IMR-90 (cell line): ENCODE results near the gene SPARCL1. TPM values are rescaled to one million over a fixed set of nuclear protein-coding genes. Genes with fewer than 3 reads are reported as not detected.

Source experiments
- ATAC-seq: fragments of 200-7000 bp; cut with Tn5 transposase; 2 replicates; pipeline ENCODE4 v1.9.1; 2020; ENCODE audit warnings: low read depth, mild to moderate bottlenecking, moderate library complexity
- BruUV-seq: library from RNA; stranded (reverse); fragments of 400-500 nt; replicated peaks from 2 replicates; lab custom pipeline; 2021; lab: Mats Ljungman, UMichigan
- CTCF ChIA-PET: fragments of 300-600 bp; formaldehyde crosslinking; extraction: SDS; loops from one replicate; lab custom pipeline; 2021; ENCODE audit warnings: antibody characterized with exemption; lab: Yijun Ruan, JAX
- POLR2A ChIA-PET: fragments of 300-600 bp; sonication (Branson Sonifier 250); formaldehyde crosslinking; loops from one replicate; lab custom pipeline; 2022; ENCODE audit warnings: antibody characterized with exemption; ENCODE audit not compliant: unreplicated experiment; lab: Charles Lee
- DNase-seq: peaks from one replicate; pipeline ENCODE4 v3.0.0; 2013
- H2AFZ ChIP-seq: replicated peaks from 2 replicates; pipeline ENCODE3; 2013; ENCODE audit warnings: low read length, mild to moderate bottlenecking; ENCODE audit not compliant: poor library complexity
- H2AK5ac ChIP-seq: 2 replicates; pipeline ENCODE4 v1.6.1; 2013; ENCODE audit warnings: low read depth, low read length, inconsistent platforms
- H2AK9ac ChIP-seq: replicated peaks from 2 replicates; pipeline ENCODE3; 2013; ENCODE audit warnings: mild to moderate bottlenecking, low read depth, low read length, moderate library complexity; ENCODE audit not compliant: poor library complexity
- H2BK120ac ChIP-seq: 2 replicates; pipeline ENCODE4 v1.6.1; 2013; ENCODE audit warnings: low read depth, low read length, inconsistent platforms
- H2BK15ac ChIP-seq: 3 replicates; pipeline ENCODE4 v1.6.1; 2013; ENCODE audit warnings: low read depth, low read length, inconsistent platforms
- H2BK20ac ChIP-seq: 2 replicates; pipeline ENCODE4 v1.6.1; 2013; ENCODE audit warnings: low read depth, mild to moderate bottlenecking, inconsistent platforms, low read length, moderate library complexity
- H2BK5ac ChIP-seq: 2 replicates; pipeline ENCODE4 v1.6.1; 2013; ENCODE audit warnings: mild to moderate bottlenecking, low read depth, low read length, inconsistent platforms; ENCODE audit not compliant: poor library complexity, severe bottlenecking
- H3K14ac ChIP-seq: replicated peaks from 2 replicates; pipeline ENCODE4 v1.6.1; 2013; ENCODE audit warnings: low read depth, low read length, inconsistent platforms
- H3K18ac ChIP-seq: 2 replicates; pipeline ENCODE4 v1.6.1; 2013; ENCODE audit warnings: low read depth, low read length, control low read depth
- H3K23ac ChIP-seq: 2 replicates; pipeline ENCODE4 v1.6.1; 2013; ENCODE audit warnings: low read depth, low read length, inconsistent platforms
- H3K27ac ChIP-seq: 2 replicates; pipeline ENCODE4 v1.5.1; 2013; ENCODE audit warnings: mild to moderate bottlenecking, control low read depth, low read length; ENCODE audit not compliant: insufficient read depth
- H3K27me3 ChIP-seq: 2 replicates; pipeline ENCODE4 v1.6.1; 2013; ENCODE audit warnings: low read length; ENCODE audit not compliant: control insufficient read depth, insufficient read depth
- H3K36me3 ChIP-seq: 2 replicates; pipeline ENCODE4 v1.6.1; 2013; ENCODE audit warnings: low read length, mixed read lengths; ENCODE audit not compliant: control insufficient read depth, insufficient read depth
- H3K4ac ChIP-seq: 2 replicates; pipeline ENCODE4 v1.6.1; 2013; ENCODE audit warnings: low read depth, low read length, inconsistent platforms
- H3K4me1 ChIP-seq: 2 replicates; pipeline ENCODE4 v1.6.1; 2013; ENCODE audit warnings: low read length, mixed read lengths; ENCODE audit not compliant: control insufficient read depth, insufficient read depth
- H3K4me2 ChIP-seq: 2 replicates; pipeline ENCODE4 v1.6.1; 2013; ENCODE audit warnings: low read depth, mild to moderate bottlenecking, control low read depth, low read length, moderate library complexity
- H3K4me3 ChIP-seq: 2 replicates; pipeline ENCODE4 v1.5.1; 2013; ENCODE audit warnings: low read depth, mild to moderate bottlenecking, control low read depth, low read length, moderate library complexity; ENCODE audit not compliant: insufficient read depth
- H3K56ac ChIP-seq: 2 replicates; pipeline ENCODE4 v1.6.1; 2013; ENCODE audit warnings: low read length, inconsistent platforms; ENCODE audit not compliant: insufficient read depth; ENCODE audit errors: extremely low read depth
- H3K79me1 ChIP-seq, 2 experiments: 2 replicates each; pipeline ENCODE4 v1.6.1; 2013; ENCODE audit warnings: low read length in 2 of 2, inconsistent platforms in 1 of 2, low read depth in 1 of 2
- H3K9ac ChIP-seq: 2 replicates; pipeline ENCODE4 v1.6.1; 2013; ENCODE audit warnings: low read depth, low read length, control low read depth
- H3K9me1 ChIP-seq: 2 replicates; pipeline ENCODE4 v1.6.1; 2013; ENCODE audit warnings: low read length, inconsistent platforms; ENCODE audit not compliant: insufficient read depth
- H3K9me3 ChIP-seq: 2 replicates; pipeline ENCODE4 v1.6.1; 2013; ENCODE audit warnings: low read length; ENCODE audit not compliant: control insufficient read depth, insufficient read depth
- H4K20me1 ChIP-seq: 2 replicates; pipeline ENCODE4 v1.6.1; 2013; ENCODE audit warnings: low read length, inconsistent platforms; ENCODE audit not compliant: insufficient read depth
- H4K5ac ChIP-seq: 2 replicates; pipeline ENCODE4 v1.6.1; 2013; ENCODE audit warnings: mild to moderate bottlenecking, low read depth, low read length, control low read depth
- H4K8ac ChIP-seq, 2 experiments: 2 replicates each; pipeline ENCODE4 v1.6.1; 2013; ENCODE audit warnings: low read depth in 2 of 2, low read length in 2 of 2, control low read depth in 1 of 2, inconsistent platforms in 1 of 2
- H4K91ac ChIP-seq: 2 replicates; pipeline ENCODE4 v1.6.1; 2013; ENCODE audit warnings: low read depth, low read length, inconsistent platforms; ENCODE audit not compliant: insufficient read depth
- BHLHE40 ChIP-seq: fragments of 150-350 bp; IDR thresholded peaks from 2 replicates; pipeline ENCODE4 v1.6.1; 2016; ENCODE audit warnings: mild to moderate bottlenecking, low read depth, low read length
- CHD1 ChIP-seq: IDR thresholded peaks from 2 replicates; pipeline ENCODE4 v1.6.1; 2012; ENCODE audit warnings: low read depth, low read length, improper control_type of control experiment
- ELK1 ChIP-seq: fragments of 150-350 bp; IDR thresholded peaks from 2 replicates; pipeline ENCODE4 v1.6.1; 2016; ENCODE audit warnings: low read depth, mild to moderate bottlenecking, low read length, moderate library complexity, borderline replicate concordance
- MAFK ChIP-seq: IDR thresholded peaks from 2 replicates; pipeline ENCODE4 v1.6.1; 2012; ENCODE audit warnings: low read depth, low read length, improper control_type of control experiment
- MXI1 ChIP-seq: IDR thresholded peaks from 2 replicates; pipeline ENCODE4 v1.6.1; 2012; ENCODE audit warnings: low read depth, mild to moderate bottlenecking, low read length, moderate library complexity, borderline replicate concordance
- POLR2A ChIP-seq: IDR thresholded peaks from 2 replicates; pipeline ENCODE4 v1.6.1; 2012; ENCODE audit warnings: mild to moderate bottlenecking, low read depth, low read length
- RAD21 ChIP-seq: IDR thresholded peaks from 2 replicates; pipeline ENCODE4 v1.6.1; 2012; ENCODE audit warnings: low read length, improper control_type of control experiment
- RCOR1 ChIP-seq: IDR thresholded peaks from 2 replicates; pipeline ENCODE4 v1.6.1; 2012; ENCODE audit warnings: mild to moderate bottlenecking, low read length, improper control_type of control experiment; ENCODE audit not compliant: insufficient replicate concordance
- WGBS, 2 experiments: methylation state at CpG; one replicate each; pipeline versions ENCODE4 v1.1.5 to v1.1.7; 2013; ENCODE audit warnings: missing lambda C conversion rate in 2 of 2; ENCODE audit not compliant: insufficient read length in 1 of 2; ENCODE audit errors: extremely low coverage in 2 of 2; 5-methylcytosine and 5-hydroxymethylcytosine counted together
- dilution Hi-C: fragments of 300-500 bp; cut with HindIII; formaldehyde crosslinking; loops from one replicate; pipeline ENCODE4 v1.14.3; 2018; ENCODE audit warnings: low sequenced_read_pairs; ENCODE audit not compliant: unreplicated experiment
- in situ Hi-C: fragments of 300-500 bp; cut with MboI; formaldehyde crosslinking; loops from 3 replicates; pipeline ENCODE4 v1.14.3; 2019; ENCODE audit warnings: low sequenced_read_pairs, inconsistent platforms, mixed read lengths
- intact Hi-C: fragments of 100-400 bp; cut with micrococcal nuclease; formaldehyde crosslinking; loops from 2 replicates; pipeline ENCODE4 v1.10.0; 2022
- polyA plus RNA-seq, 3 experiments: library from polyadenylated mRNA; depleted of rRNA; stranded (reverse); fragments of >200 nt; gene quantifications; 2 replicates each; pipeline ENCODE4 v1.2.3, GENCODE V29; 2012; ENCODE audit warnings: low replicate concordance in 1 of 3
- total RNA-seq: library from RNA; depleted of rRNA; stranded (reverse); fragments of >200 nt; gene quantifications from 2 replicates; pipeline ENCODE4 v1.2.3, GENCODE V29; 2012
- TF ChIP-seq, protein P1 (sequence below): fragments of 150-350 bp; IDR thresholded peaks from 2 replicates; pipeline ENCODE4 v1.6.1; 2017; ENCODE audit warnings: mild to moderate bottlenecking, antibody characterized with exemption, low read length, low read depth

The SPARCL1 gene
- total and polyA plus RNA-seq, 2 of the 4 experiments (the other 2 are of a cell fraction), result not detected

DNA sequence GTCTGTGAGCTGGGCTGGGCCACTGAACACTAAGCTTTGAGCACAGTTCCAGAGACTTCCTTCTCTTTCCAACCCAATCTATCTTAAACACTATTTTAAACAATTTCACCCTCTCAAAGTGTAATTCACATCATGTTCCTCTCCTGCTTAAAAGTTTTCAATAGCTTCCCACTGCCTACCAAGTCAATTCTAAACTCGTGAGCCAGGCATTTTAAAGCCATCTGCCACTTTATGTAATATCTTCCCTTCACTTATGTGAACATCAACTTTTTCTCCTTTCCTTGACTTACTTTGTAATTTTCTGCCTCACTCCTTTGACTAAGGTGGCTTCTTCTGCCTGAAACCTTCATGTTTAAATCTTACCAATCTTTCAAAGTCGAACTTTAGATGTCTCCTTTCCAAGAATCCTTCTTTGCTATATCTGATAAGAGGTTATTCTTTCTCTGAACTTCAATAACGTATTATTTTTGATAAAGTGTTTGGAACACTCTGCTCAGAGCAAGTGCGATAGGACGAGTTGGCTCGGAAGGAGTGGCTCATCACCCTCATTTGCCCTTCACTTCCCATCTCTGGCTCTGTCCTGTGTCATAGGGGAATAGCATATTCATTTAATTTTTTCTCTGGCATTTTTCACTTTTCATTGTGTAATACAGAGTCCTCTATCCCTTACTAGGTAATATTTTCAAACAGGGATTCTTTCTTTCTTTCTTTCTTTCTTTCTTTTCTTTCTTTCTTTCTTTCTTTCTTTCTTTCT, 13.0 kb upstream of the SPARCL1 start (continued):
- no peak for TF ChIP-seq RAD21

DNA sequence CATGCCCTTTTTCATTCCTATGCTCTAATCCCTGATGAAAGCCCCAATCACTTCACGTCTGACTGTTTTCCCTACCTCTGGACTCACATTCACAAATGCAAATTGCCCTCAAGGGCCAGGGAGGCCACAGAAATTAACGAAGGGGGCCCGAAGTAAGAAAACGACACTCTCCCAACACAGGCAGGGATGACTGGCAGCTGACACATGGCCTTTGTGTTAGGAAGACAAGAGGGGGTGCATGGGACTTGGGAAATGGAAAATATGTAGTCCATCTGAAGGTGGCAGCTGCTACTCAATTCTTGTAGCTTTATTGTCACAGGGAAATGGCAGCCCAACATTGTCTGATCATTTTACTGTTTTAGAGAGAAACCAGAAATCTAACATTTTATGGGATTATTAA, 12.3 kb upstream of the SPARCL1 start:
- in situ Hi-C loops, result loop anchor here (10.0 kb wide), 1 partner anchor 303 kb away; no protein-coding TSS in a partner anchor
- no peak overlapping the region for H2BK20ac ChIP-seq
- no peak overlapping the region for H3K4me3 ChIP-seq
- no peak overlapping the region for H3K23ac ChIP-seq
- H4K20me1 ChIP-seq, result no peaks in the 10 kb centered on the region
- no peaks in the 10 kb centered on the region for H3K9me3 ChIP-seq
- no peak overlapping the region for H2BK5ac ChIP-seq
- H3K27me3 ChIP-seq, result peaks cover 7% of the 10 kb centered on the region
- H3K56ac ChIP-seq, result no peak overlapping the region
- no peak overlapping the region for H2BK15ac ChIP-seq
- no peaks in the 10 kb centered on the region for H3K9me1 ChIP-seq
- no peak overlapping the region for H2BK120ac ChIP-seq
- H3K4me2 ChIP-seq, result no peak overlapping the region
- no peaks in the 10 kb centered on the region for H3K36me3 ChIP-seq
- no peak for DNase-seq
- WGBS, 2 experiments, result no CpG with 5 or more reads among the region's 4 CpGs
- dilution Hi-C loops, result no loop called here
- H2AK5ac ChIP-seq, result no peak overlapping the region
- ATAC-seq, result no peak
- no peak overlapping the region for H3K27ac ChIP-seq
- no peak overlapping the region for H4K91ac ChIP-seq
- no peak overlapping the region for H3K14ac ChIP-seq
- no peaks in the 10 kb centered on the region for H3K4me1 ChIP-seq
- no peak overlapping the region for H3K18ac ChIP-seq
- TF ChIP-seq MAFK, result no peak
- TF ChIP-seq, protein P1, sequence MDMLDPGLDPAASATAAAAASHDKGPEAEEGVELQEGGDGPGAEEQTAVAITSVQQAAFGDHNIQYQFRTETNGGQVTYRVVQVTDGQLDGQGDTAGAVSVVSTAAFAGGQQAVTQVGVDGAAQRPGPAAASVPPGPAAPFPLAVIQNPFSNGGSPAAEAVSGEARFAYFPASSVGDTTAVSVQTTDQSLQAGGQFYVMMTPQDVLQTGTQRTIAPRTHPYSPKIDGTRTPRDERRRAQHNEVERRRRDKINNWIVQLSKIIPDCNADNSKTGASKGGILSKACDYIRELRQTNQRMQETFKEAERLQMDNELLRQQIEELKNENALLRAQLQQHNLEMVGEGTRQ, result no peak
- no peak for TF ChIP-seq MXI1
- TF ChIP-seq CHD1, result no peak
- TF ChIP-seq RCOR1, result no peak
- no peak for TF ChIP-seq POLR2A
- TF ChIP-seq ELK1, result no peak
- no peak for TF ChIP-seq BHLHE40
- no TSS peak for BruUV-seq
- intact Hi-C loops, result loop anchor here (5.0 kb wide), 2 partner anchors 296 to 671 kb away; no protein-coding TSS in a partner anchor
- H3K9ac ChIP-seq, result no peak overlapping the region
- H2AK9ac ChIP-seq, result no peak overlapping the region
- no peak overlapping the region for H3K4ac ChIP-seq
- POLR2A ChIA-PET, result no interaction called here
- H2AFZ ChIP-seq, result no peak overlapping the region
- no peak overlapping the region for H4K5ac ChIP-seq
- no peaks in the 10 kb centered on the region for H3K79me1 ChIP-seq
- no peak overlapping the region for H4K8ac ChIP-seq
- CTCF ChIA-PET, result no interaction called here
